NT2/D1 (cell line): ENCODE results near the gene TTLL4.

ENCODE experiments used
- DNase-seq: peaks from one replicate; pipeline ENCODE4 v3.0.0-alpha.2; 2011; ENCODE audit warnings: low read depth, low spot score
- H3K27me3 ChIP-seq: 2 replicates; pipeline ENCODE4 v1.6.0; 2011; ENCODE audit warnings: mild to moderate bottlenecking; ENCODE audit not compliant: insufficient read length, insufficient read depth
- H3K36me3 ChIP-seq: 2 replicates; pipeline ENCODE4 v1.6.1; 2011; ENCODE audit warnings: mild to moderate bottlenecking, low read length, mixed read lengths; ENCODE audit not compliant: insufficient read depth, insufficient read length
- H3K4me1 ChIP-seq: 2 replicates; pipeline ENCODE4 v1.5.1; 2011; ENCODE audit not compliant: insufficient read depth, insufficient read length
- H3K4me3 ChIP-seq: 2 replicates; pipeline ENCODE4 v1.5.1; 2011; ENCODE audit warnings: low read depth; ENCODE audit not compliant: insufficient read length
- H3K9ac ChIP-seq: 2 replicates; pipeline ENCODE4 v1.6.0; 2011; ENCODE audit warnings: low read depth; ENCODE audit not compliant: insufficient read length
- H3K9me3 ChIP-seq: 2 replicates; pipeline ENCODE4 v1.5.1; 2011; ENCODE audit warnings: mild to moderate bottlenecking, low read length; ENCODE audit not compliant: insufficient read depth
- SUZ12 ChIP-seq: IDR thresholded peaks from 2 replicates; pipeline ENCODE4 v1.6.1; 2011; ENCODE audit not compliant: insufficient read length, insufficient read depth; ENCODE audit errors: extremely low read depth
- YY1 ChIP-seq: IDR thresholded peaks from 2 replicates; pipeline ENCODE4 v1.6.1; 2011; ENCODE audit not compliant: insufficient read length, insufficient read depth
- ZNF274 ChIP-seq: IDR thresholded peaks from 2 replicates; pipeline ENCODE4 v1.6.1; 2011; ENCODE audit warnings: mild to moderate bottlenecking, low read depth, low read length

Gene TTLL4

GRCh38 chr2:218745559-218746469 is 35.2 kb downstream of the TTLL4 start:
- H3K9ac ChIP-seq, result no peak overlapping the region
- H3K4me1 ChIP-seq, result peaks cover 2% of the 10 kb centered on the region
- H3K4me3 ChIP-seq, result no peak overlapping the region
- no peak for DNase-seq
- no peak for TF ChIP-seq ZNF274
- no peak for TF ChIP-seq YY1
- TF ChIP-seq SUZ12, result no peak
- H3K9me3 ChIP-seq, result no peaks in the 10 kb centered on the region
- H3K36me3 ChIP-seq, result peaks cover 86% of the 10 kb centered on the region
- H3K27me3 ChIP-seq, result no peaks in the 10 kb centered on the region

- Histone ChIP-seq H3K9ac (no peak overlapping the region), H3K9me3 (no peaks in the 10 kb centered on the region), H3K27me3 (no peaks in the 10 kb centered on the region), H3K4me1 (peaks cover 2% of the 10 kb centered on the region), H3K36me3 (peaks cover 86% of the 10 kb centered on the region), H3K4me3 (no peak overlapping the region)
- no peak for TF ChIP-seq YY1
- no peak for TF ChIP-seq SUZ12
- no peak for TF ChIP-seq ZNF274
- no peak for DNase-seq
Measured at GRCh38 chr2:218746470-218746795, 35.8 kb downstream of the TTLL4 start.

DNA sequence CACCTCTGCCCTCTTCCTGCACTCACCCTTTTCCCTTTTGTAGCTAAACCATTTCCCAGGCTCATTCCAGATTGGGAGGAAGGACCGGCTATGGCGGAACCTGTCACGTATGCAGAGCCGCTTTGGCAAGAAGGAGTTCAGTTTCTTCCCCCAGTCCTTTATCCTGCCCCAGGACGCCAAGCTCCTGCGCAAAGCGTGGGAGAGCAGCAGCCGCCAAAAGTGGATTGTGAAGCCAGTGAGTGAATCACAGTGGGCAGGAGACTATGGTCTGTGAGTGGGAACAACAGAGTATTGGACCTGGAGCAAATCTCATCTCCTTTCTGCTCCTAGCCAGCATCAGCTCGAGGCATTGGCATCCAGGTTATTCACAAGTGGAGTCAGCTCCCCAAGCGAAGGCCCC is 36.3 kb downstream of the TTLL4 start:
- Histone ChIP-seq H3K27me3 (no peaks in the 10 kb centered on the region), H3K9ac (no peak overlapping the region), H3K36me3 (peaks cover 84% of the 10 kb centered on the region), H3K4me1 (peaks cover 2% of the 10 kb centered on the region), H3K9me3 (no peaks in the 10 kb centered on the region), H3K4me3 (no peak overlapping the region)
- TF ChIP-seq YY1 (no peak), SUZ12 (no peak), ZNF274 (no peak)
- no peak for DNase-seq

GRCh38 chr2:218748741-218749441 is 38.3 kb downstream of the TTLL4 start:
- H3K9me3 ChIP-seq, result no peaks in the 10 kb centered on the region
- no peak overlapping the region for H3K4me3 ChIP-seq
- H3K4me1 ChIP-seq, result peaks cover 2% of the 10 kb centered on the region
- TF ChIP-seq SUZ12, result no peak
- TF ChIP-seq ZNF274, result no peak
- TF ChIP-seq YY1, result no peak
- DNase-seq, result no peak
- H3K36me3 ChIP-seq, result peaks cover 96% of the 10 kb centered on the region
- no peaks in the 10 kb centered on the region for H3K27me3 ChIP-seq
- H3K9ac ChIP-seq, result no peak overlapping the region

DNA sequence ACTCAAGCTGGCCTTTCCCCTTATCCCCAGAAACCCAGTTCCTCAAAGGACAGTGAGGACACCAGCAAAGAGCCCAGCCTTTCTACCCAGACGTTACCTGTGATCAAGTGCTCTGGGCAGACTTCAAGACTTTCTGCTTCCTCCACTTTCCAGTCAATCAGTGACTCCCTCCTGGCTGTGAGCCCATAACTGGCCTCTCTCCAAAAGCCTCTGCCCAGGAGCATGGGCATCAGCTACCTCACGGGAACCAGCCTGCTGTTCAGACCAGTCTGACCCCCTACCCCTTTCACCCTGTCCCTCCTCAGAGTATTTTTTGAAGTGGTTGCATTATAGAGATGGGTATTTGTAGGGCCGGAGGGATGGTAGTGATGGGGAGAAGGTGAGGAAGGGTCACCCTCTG is 43.6 kb downstream of the TTLL4 start:
- no peak overlapping the region for H3K9ac ChIP-seq
- no peaks in the 10 kb centered on the region for H3K4me1 ChIP-seq
- no peak overlapping the region for H3K4me3 ChIP-seq
- no peak for DNase-seq
- no peaks in the 10 kb centered on the region for H3K27me3 ChIP-seq
- peaks cover 86% of the 10 kb centered on the region for H3K36me3 ChIP-seq
- TF ChIP-seq ZNF274 (no peak), SUZ12 (no peak), YY1 (no peak)
- H3K9me3 ChIP-seq, result no peaks in the 10 kb centered on the region

DNA sequence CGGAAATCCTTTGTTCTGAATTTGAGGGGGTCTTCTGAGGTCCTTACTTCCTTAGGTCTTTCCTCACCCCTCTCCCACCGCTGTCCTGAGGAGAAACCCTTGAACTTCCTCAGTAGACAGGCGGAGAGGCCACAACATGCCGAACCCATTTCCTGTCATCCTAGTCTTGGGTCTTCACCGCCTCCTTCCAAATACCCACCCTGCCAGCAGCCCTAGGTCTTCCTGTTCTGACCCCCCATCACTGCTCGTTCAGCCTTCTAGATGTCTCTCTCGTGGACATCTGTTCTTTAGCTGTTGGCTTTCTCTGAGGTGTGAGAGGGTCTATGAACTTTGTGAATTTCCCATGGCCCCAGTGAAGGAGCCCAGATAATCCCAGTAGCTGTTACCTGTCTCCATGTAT is 44.1 kb downstream of the TTLL4 start:
- no peak for DNase-seq
- Histone ChIP-seq H3K4me3 (no peak overlapping the region), H3K36me3 (peaks cover 81% of the 10 kb centered on the region), H3K9me3 (no peaks in the 10 kb centered on the region), H3K27me3 (no peaks in the 10 kb centered on the region), H3K9ac (no peak overlapping the region), H3K4me1 (no peaks in the 10 kb centered on the region)
- no peak for TF ChIP-seq YY1
- TF ChIP-seq ZNF274, result no peak
- no peak for TF ChIP-seq SUZ12

GRCh38 chr2:218755198-218755566 is 44.5 kb downstream of the TTLL4 start:
- H3K36me3 ChIP-seq, result peaks cover 77% of the 10 kb centered on the region
- no peak for DNase-seq
- no peak overlapping the region for H3K4me3 ChIP-seq
- TF ChIP-seq ZNF274, result no peak
- no peak for TF ChIP-seq SUZ12
- no peak for TF ChIP-seq YY1
- no peaks in the 10 kb centered on the region for H3K9me3 ChIP-seq
- H3K4me1 ChIP-seq, result no peaks in the 10 kb centered on the region
- H3K27me3 ChIP-seq, result no peaks in the 10 kb centered on the region
- no peak overlapping the region for H3K9ac ChIP-seq
